HEK293 (cell line): ENCODE results near the gene GJB5.

Source experiments
- CTCF ChIA-PET: fragments of 350-600 bp; formaldehyde crosslinking; extraction: SDS; loops from one replicate; lab custom pipeline; 2021; ENCODE audit warnings: antibody characterized with exemption; lab: Yijun Ruan, JAX
- POLR2A ChIA-PET: fragments of 300-600 bp; formaldehyde crosslinking; extraction: SDS; loops from one replicate; lab custom pipeline; 2020; ENCODE audit warnings: antibody characterized with exemption, inconsistent platforms; lab: Yijun Ruan, JAX
- H3K27ac ChIP-seq: fragments of 200-500 bp; sonication (Bioruptor generic); 2 replicates; pipeline ENCODE4 v1.5.1; 2014; ENCODE audit warnings: low read depth, low read length, control low read depth, inconsistent platforms; ENCODE audit errors: extremely low read depth
- H3K36me3 ChIP-seq, 2 experiments: fragments of 200-500 bp in 1 of 2; sonication (Bioruptor generic) in 1 of 2; 1 replicate in 1 of 2; 2 replicates in 1 of 2; pipeline ENCODE4 v1.5.1; 2014 to 2017; ENCODE audit warnings: inconsistent platforms in 2 of 2, low read length in 2 of 2; ENCODE audit not compliant: control insufficient read depth in 2 of 2, insufficient read depth in 1 of 2
- H3K4me1 ChIP-seq: fragments of 200-500 bp; sonication (Bioruptor generic); 2 replicates; pipeline ENCODE4 v1.5.1; 2014; ENCODE audit warnings: mild to moderate bottlenecking, low read length, inconsistent platforms; ENCODE audit not compliant: control insufficient read depth, insufficient read depth
- H3K4me3 ChIP-seq: 2 replicates; pipeline ENCODE4 v1.5.1; 2011; ENCODE audit warnings: low read depth, mild to moderate bottlenecking, control low read depth, low read length, moderate library complexity
- H3K9me3 ChIP-seq: fragments of 200-500 bp; sonication (Bioruptor generic); 2 replicates; pipeline ENCODE4 v1.5.1; 2014; ENCODE audit warnings: low read depth, low read length, inconsistent platforms; ENCODE audit not compliant: control insufficient read depth, insufficient read depth
- CTCF ChIP-seq: fragments of 450-650 bp; formaldehyde crosslinking; IDR thresholded peaks from 2 replicates; pipeline ENCODE4 v1.5.1; 2016; ENCODE audit warnings: missing biosample characterization, missing genetic modification characterization
- OSR2 ChIP-seq: fragments of 450-650 bp; formaldehyde crosslinking; IDR thresholded peaks from 2 replicates; pipeline ENCODE4 v1.5.1; 2016; ENCODE audit warnings: missing biosample characterization, missing genetic modification characterization
- PRDM4 ChIP-seq: fragments of 450-650 bp; formaldehyde crosslinking; IDR thresholded peaks from 2 replicates; pipeline ENCODE4 v1.5.1; 2017; ENCODE audit warnings: missing biosample characterization, missing genetic modification characterization
- SP2 ChIP-seq: fragments of 450-650 bp; formaldehyde crosslinking; IDR thresholded peaks from 2 replicates; pipeline ENCODE4 v1.5.1; 2016; ENCODE audit warnings: missing biosample characterization, missing genetic modification characterization
- ZBTB26 ChIP-seq: fragments of 450-650 bp; formaldehyde crosslinking; optimal IDR thresholded peaks from 2 replicates; pipeline ENCODE3; 2016; ENCODE audit warnings: missing biosample characterization, mild to moderate bottlenecking, missing genetic modification characterization
- ZBTB7A ChIP-seq: fragments of 450-650 bp; formaldehyde crosslinking; IDR thresholded peaks from 2 replicates; pipeline ENCODE4 v1.5.1; 2016; ENCODE audit warnings: low read depth, missing biosample characterization, missing genetic modification characterization
- ZEB2 ChIP-seq: fragments of 450-650 bp; formaldehyde crosslinking; IDR thresholded peaks from 2 replicates; pipeline ENCODE4 v1.5.1; 2016; ENCODE audit warnings: missing biosample characterization, missing genetic modification characterization
- ZFHX2 ChIP-seq: fragments of 450-650 bp; formaldehyde crosslinking; conservative IDR thresholded peaks from 2 replicates; pipeline ENCODE4 v1.5.1; 2016; ENCODE audit warnings: missing biosample characterization, missing genetic modification characterization
- ZFP3 ChIP-seq: fragments of 450-650 bp; formaldehyde crosslinking; IDR thresholded peaks from 2 replicates; pipeline ENCODE4 v1.5.1; 2016; ENCODE audit warnings: low read depth, missing biosample characterization, missing genetic modification characterization
- ZNF112 ChIP-seq: fragments of 450-650 bp; formaldehyde crosslinking; IDR thresholded peaks from 2 replicates; pipeline ENCODE4 v1.5.0; 2017; ENCODE audit warnings: missing biosample characterization, missing genetic modification characterization
- ZNF138 ChIP-seq: fragments of 450-650 bp; formaldehyde crosslinking; IDR thresholded peaks from 2 replicates; pipeline ENCODE4 v1.5.1; 2016; ENCODE audit warnings: missing biosample characterization, missing genetic modification characterization, borderline replicate concordance
- ZNF174 ChIP-seq: fragments of 450-650 bp; formaldehyde crosslinking; IDR thresholded peaks from 2 replicates; pipeline ENCODE4 v1.5.0; 2017; ENCODE audit warnings: missing biosample characterization, mild to moderate bottlenecking, missing genetic modification characterization
- ZNF266 ChIP-seq: fragments of 450-650 bp; formaldehyde crosslinking; IDR thresholded peaks from 2 replicates; pipeline ENCODE4 v1.5.1; 2016; ENCODE audit warnings: missing biosample characterization, missing genetic modification characterization, low read depth
- ZNF274 ChIP-seq, 2 experiments: fragments of 200-500 bp in 1 of 2; fragments of 450-650 bp in 1 of 2; sonication (Bioruptor generic) in 1 of 2; formaldehyde crosslinking in 1 of 2; IDR thresholded peaks; 2 replicates each; pipeline versions ENCODE4 v1.5.1 to v1.6.1; 2014 to 2016; ENCODE audit warnings: borderline replicate concordance in 1 of 2, inconsistent platforms in 1 of 2, low read length in 1 of 2, missing biosample characterization in 1 of 2, missing genetic modification characterization in 1 of 2
- ZNF335 ChIP-seq: fragments of 450-650 bp; formaldehyde crosslinking; conservative IDR thresholded peaks from 2 replicates; pipeline ENCODE4 v1.5.1; 2016; ENCODE audit warnings: missing biosample characterization, missing genetic modification characterization
- ZNF521 ChIP-seq: fragments of 450-650 bp; formaldehyde crosslinking; IDR thresholded peaks from 2 replicates; pipeline ENCODE4 v1.5.1; 2017; ENCODE audit warnings: missing biosample characterization, mild to moderate bottlenecking, missing genetic modification characterization
- ZNF560 ChIP-seq: fragments of 450-650 bp; formaldehyde crosslinking; IDR thresholded peaks from 2 replicates; pipeline ENCODE4 v1.5.1; 2017; ENCODE audit warnings: missing biosample characterization, missing genetic modification characterization, borderline replicate concordance
- ZNF645 ChIP-seq: fragments of 450-650 bp; formaldehyde crosslinking; IDR thresholded peaks from 2 replicates; pipeline ENCODE4; 2016; ENCODE audit warnings: missing biosample characterization, missing genetic modification characterization
- ZNF664 ChIP-seq: fragments of 450-650 bp; formaldehyde crosslinking; IDR thresholded peaks from 2 replicates; pipeline ENCODE4 v1.5.1; 2016; ENCODE audit warnings: missing biosample characterization, missing genetic modification characterization
- ZNF692 ChIP-seq: fragments of 450-650 bp; formaldehyde crosslinking; IDR thresholded peaks from 2 replicates; pipeline ENCODE4 v1.5.1; 2016; ENCODE audit warnings: missing biosample characterization, missing genetic modification characterization
- ZNF707 ChIP-seq: fragments of 450-650 bp; formaldehyde crosslinking; IDR thresholded peaks from 2 replicates; pipeline ENCODE4 v1.5.1; 2016; ENCODE audit warnings: missing biosample characterization, missing genetic modification characterization
- ZNF747 ChIP-seq: fragments of 450-650 bp; formaldehyde crosslinking; IDR thresholded peaks from 2 replicates; pipeline ENCODE4 v1.5.1; 2016; ENCODE audit warnings: missing biosample characterization, missing genetic modification characterization
- ZNF76 ChIP-seq: fragments of 450-650 bp; formaldehyde crosslinking; IDR thresholded peaks from 2 replicates; pipeline ENCODE4; 2016; ENCODE audit warnings: low read depth, missing biosample characterization, missing genetic modification characterization, borderline replicate concordance
- ZNF777 ChIP-seq: fragments of 450-650 bp; formaldehyde crosslinking; IDR thresholded peaks from 2 replicates; pipeline ENCODE4 v1.5.1; 2017; ENCODE audit warnings: missing biosample characterization, missing genetic modification characterization, borderline replicate concordance
- ZNF830 ChIP-seq: fragments of 450-650 bp; IDR thresholded peaks from 2 replicates; pipeline ENCODE4 v1.5.0; 2018; ENCODE audit warnings: missing biosample characterization, missing genetic modification characterization, low read depth, mild to moderate bottlenecking, moderate library complexity
- ZSCAN5A ChIP-seq: fragments of 450-650 bp; formaldehyde crosslinking; IDR thresholded peaks from 2 replicates; pipeline ENCODE4 v1.5.1; 2016; ENCODE audit warnings: missing biosample characterization, missing genetic modification characterization

Gene GJB5

GRCh38 chr1:34780528-34780927, 25.7 kb downstream of the GJB5 start (continued):
- TF ChIP-seq ZNF707 (tag by site-specific recombination) (no peak), ZNF266 (no peak), ZBTB7A (tag by site-specific recombination) (no peak), ZEB2 (tag by site-specific recombination) (no peak), ZNF830 (no peak), ZNF645 (tag by site-specific recombination) (no peak), ZNF138 (tag by site-specific recombination) (no peak), ZFP3 (tag by site-specific recombination) (no peak)

- peak within 1 kb of the TSS; percentile 23 for H3K4me3 ChIP-seq
- no peaks in the 10 kb centered on the region for H3K36me3 ChIP-seq
- H3K4me1 ChIP-seq: no peaks in the 10 kb centered on the region
- H3K27ac ChIP-seq: no peak within 1 kb of the TSS; the same call in 1 of the 2 replicates
- CTCF ChIA-PET: interaction anchor here (0.6 to 0.7 kb wide), 2 partner anchors 8 to 671 kb away, joined by 3 read pairs; no protein-coding TSS in a partner anchor
- TF ChIP-seq ZNF335 (peak; percentile 89), ZFHX2 (tag by site-specific recombination) (peak; percentile 35; the same call in 1 of the 2 replicates), CTCF (tag by site-specific recombination) (no peak), ZNF777 (tag by site-specific recombination) (no peak), ZNF692 (tag by site-specific recombination) (no peak), ZNF174 (tag by site-specific recombination) (no peak), ZBTB26 (tag by site-specific recombination) (peak; percentile 23), SP2 (tag by site-specific recombination) (peak; percentile 27; the same call in 1 of the 2 replicates), PRDM4 (no peak), ZNF274 (IDR thresholded peaks at IDR 0.05; ENCODE audit: low read length) (no peak), ZNF274 (tag by site-specific recombination; IDR thresholded peaks at IDR 0.05; ENCODE audit: borderline replicate concordance) (no peak), ZNF521 (tag by site-specific recombination) (no peak), ZSCAN5A (tag by site-specific recombination) (no peak), ZNF560 (tag by site-specific recombination) (no peak), ZNF112 (tag by site-specific recombination) (no peak), ZNF664 (tag by site-specific recombination) (no peak), ZNF76 (tag by site-specific recombination) (no peak), ZNF747 (tag by site-specific recombination) (no peak), OSR2 (tag by site-specific recombination) (no peak)
- POLR2A ChIA-PET: no interaction called here
- no peaks in the 10 kb centered on the region for H3K9me3 ChIP-seq
Observed at GRCh38 chr1:34781071-34781843, 26.4 kb downstream of the GJB5 start, which contains the start of gene GJB3. TSS of gene GJB3 (plus strand) at chr1:34781214. CDS start at chr1:34784763, 3,549 bp downstream.
